Amniotic epithelial cell (primary cell): ENCODE data around the gene SGCD.

Experiments used
- DNase-seq: peaks from one replicate; pipeline ENCODE4 v3.0.0-alpha.2; 2010; ENCODE audit warnings: low read depth

Gene SGCD

DNA sequence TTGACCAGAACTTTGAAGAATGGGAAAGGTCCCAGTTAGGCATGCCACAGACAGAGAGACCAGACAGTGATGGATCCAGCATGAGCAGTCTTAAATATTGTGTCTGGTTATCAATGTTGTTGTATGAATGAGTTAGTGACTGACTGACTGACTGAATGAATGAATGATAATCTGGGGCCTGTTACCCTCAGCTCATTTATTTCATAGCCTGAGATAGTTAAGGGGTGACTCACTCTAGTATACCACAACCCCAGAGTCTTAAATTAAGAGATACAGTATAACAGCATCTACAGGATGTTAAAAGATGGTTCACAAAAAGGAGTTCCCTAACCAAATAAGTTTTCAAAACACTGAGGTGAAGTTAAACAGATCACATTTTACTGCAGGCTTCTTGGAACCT is 133.5 kb downstream of the SGCD start:
- no peak for DNase-seq

DNA sequence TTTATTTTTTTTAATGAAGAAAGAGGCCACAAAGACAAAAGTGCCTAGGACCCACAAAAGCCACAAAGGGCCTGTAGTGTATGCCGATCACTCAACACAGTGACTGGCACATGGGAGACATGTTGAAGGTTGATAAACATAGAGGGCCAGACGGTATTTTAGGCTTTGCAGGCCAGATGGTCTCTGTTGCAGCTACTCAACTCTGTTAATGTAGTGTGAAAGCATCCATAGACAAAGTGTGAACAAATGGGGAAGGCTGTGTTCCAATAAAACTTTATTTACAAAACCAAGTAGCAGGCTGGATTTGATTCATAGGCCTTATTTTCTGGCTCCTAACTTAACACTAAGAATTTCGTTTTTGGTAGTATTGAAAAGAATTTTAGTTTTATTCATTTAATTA is 139.9 kb downstream of the SGCD start:
- DNase-seq, result no peak

DNA sequence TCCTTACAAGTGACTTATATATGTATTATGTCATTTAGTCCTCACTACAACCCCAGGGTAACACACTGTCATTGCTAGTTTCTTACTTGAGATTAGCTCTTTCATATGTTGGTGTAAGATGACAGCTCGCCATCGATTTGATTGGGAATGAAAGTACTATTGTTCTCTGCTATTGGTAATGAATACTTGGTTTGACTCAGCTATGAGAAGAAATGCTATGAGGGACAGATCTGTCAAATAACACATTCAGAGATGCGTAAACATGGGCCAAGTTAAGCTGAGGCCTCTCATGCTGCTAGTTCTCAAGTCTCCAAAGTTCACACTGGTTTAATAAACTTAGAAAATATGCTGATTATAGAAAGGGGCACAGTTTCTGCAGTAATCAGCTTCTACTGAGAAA is 142.7 kb downstream of the SGCD start:
- no peak for DNase-seq

DNA sequence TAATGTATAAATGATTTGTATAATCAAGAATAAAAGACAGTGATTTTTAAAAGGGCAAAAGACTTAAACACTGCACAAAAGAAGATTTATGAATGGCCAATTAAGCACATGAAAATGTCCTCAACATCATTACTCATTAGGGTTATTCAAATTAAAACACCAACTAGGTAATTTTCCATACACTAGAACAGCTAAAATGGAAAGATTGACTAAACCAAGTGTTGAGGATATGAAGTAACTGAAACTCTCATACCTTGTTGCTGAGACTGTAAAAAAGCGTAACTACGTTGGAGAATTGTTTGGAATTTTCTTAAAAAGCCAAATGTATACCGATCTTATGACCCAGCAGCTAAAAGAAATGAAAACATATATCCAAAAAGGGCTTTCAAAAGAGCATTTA is 144.9 kb downstream of the SGCD start:
- DNase-seq, result no peak

DNA sequence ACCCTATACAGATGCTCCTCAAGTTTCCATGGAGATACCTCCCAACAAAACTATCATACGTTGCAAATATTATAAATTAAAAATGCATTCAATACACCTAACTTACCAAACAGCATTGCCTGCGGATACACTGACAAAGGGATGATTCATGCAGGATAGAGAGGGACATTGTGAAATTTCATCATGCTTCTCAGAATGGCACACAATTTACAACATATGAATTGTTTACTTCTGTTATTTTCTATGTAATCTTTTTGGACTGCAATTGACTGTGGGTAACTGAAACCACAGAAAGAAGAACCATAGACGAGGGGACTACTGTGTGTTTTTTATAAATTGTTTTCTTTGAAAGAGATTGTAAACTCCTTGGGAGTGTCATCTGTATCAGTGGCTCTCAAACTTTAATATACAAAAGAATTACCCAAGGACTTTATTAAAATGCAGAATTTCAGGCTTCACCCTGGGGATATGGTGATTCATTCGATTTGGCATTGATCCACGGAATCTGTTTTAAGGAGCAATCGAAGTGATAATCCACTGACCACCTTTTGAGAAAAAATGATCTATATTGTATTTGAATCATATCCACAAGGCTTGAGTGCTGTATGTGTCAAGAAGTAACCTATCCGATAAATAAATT is 146.4 kb downstream of the SGCD start:
- DNase-seq, result no peak

DNA sequence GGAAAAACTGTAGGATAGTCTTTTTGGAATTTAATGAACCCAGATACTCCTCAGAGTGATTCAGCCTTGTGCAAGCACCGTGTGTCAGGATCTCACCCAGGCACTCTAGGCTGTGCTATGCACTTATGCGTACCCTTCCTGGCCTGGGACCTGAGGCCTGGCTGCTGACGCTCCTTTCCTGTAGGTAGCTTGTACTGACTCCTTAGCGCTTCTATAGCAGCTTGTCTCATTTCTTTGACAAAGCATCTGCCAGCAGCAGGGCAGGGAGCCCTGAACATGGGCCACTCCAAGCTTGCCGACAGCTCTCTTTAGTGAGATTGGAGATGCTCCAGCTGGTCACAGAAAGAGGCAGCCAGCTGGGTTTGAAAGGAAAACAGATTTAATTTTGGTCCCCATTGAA is 147.3 kb downstream of the SGCD start:
- no peak for DNase-seq

DNA sequence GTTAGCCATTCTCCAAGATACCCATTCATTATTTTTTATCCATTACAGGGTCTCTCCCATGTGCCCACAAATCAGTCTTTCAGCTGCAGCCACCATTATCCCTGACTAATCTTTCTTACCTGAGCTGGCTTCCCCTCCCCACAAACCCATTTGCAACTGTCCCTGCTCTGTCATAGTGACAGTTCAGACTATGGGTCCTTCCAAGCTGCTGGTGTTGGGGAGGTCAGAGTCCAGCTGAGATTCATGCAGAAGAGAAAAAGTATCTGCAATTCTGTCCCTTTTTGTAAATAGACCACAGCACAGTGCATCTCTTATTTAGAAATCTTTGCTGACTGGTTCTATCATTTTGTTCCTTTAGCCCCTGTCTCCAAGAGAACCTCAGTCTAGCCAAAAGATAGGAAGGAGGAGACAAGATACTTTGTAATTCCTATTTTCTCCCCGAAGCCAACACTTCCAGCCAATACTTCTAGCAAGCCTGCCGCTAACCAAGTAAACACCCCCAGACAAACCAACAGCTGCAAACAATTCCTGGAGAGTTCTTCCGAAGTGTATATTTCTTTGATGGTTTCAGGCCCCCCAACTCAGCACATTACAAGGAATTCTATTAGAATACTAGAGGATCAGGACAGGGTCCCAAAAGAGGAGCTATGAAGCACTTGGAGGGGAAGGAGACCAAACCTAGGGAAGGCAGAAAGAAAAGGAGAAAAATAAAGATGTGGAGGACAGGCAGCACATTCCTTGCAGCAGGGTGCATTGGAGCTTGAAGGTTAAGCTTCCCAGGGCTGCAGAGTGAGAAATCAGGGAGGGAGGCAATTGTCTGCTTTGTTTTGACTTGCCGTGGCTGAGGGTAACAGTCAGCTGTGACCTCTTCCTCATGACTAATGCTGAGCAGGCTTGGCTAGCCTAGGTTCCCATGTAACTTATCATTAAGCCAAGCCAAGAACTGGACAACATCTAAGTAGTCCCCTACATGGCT is 148.5 kb downstream of the SGCD start:
- DNase-seq, result no peak

DNA sequence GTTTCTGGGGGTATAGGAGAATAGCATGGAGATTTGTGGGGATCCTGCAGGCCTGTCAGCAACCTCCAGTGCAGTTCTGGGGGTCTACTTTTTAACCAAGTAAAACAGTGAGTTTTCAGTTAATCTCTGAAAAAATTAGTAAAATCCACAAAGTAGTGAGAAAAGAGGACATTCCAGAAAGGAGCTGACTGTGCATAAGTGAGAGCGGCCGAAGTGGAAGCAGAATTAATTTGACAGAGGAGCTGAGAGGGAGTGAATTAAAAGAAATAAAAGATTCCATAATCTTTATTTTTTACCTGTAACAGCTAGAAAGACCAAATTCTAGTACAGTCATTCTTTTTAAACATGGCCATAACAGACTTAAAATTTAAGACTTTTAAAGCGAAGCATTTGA is 149.2 kb downstream of the SGCD start:
- no peak for DNase-seq

DNA sequence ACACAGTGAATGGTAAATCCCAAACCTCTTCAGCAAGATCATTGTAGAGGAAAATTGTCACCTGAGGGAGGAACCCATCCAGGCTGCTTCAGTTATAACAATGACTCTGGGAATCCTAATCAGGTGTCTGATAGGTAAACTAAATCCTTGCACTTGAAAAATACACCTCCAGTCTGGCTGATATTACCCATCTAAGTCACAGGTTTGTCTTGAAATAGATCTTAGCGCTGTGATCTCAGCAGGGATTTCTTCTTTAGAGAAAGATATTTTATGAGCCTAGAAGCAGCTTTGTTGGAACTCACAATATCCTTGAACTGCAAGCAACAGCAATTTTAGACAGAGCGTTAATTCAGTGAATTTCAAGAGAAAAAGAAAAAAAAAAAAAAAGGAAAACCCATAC is 149.7 kb downstream of the SGCD start:
- no peak for DNase-seq

DNA sequence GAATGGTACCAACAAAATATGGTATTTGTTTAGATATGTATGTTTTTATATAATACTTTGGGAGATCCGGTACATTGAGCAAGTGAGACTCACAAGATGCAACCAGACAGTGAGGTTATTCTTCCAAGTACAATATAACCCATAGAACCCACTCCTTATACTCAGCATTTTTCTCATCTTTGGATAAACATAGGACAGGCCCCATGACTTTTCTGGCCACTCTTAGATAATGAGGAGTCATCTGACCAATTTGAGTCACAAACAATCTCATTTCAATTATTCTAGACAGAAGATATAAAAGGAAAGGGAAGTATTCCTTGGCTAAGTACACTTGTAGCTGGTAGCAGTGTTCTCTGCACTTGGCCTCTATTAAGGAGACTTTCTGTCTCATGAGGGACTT is 150.2 kb downstream of the SGCD start:
- DNase-seq, result no peak

DNA sequence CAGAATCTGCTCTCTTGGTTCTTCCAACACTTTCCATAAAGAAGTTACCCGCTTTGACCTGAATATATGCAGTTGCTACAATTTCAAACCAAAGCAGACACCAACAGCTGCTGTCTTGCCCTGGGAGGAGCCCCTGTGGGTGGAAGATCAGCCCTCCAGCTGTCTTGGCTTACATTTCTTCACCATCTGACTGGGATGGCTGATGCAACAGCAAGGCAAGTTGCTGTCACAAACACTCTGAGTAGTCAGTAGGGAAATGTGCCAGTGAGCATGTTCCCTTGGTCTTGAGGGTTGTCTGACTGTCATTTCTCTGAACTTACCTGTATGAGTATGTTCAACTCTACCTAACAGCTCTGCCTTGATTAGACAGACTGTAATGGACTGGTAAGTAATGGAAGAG is 152.9 kb downstream of the SGCD start:
- DNase-seq, result no peak

DNA sequence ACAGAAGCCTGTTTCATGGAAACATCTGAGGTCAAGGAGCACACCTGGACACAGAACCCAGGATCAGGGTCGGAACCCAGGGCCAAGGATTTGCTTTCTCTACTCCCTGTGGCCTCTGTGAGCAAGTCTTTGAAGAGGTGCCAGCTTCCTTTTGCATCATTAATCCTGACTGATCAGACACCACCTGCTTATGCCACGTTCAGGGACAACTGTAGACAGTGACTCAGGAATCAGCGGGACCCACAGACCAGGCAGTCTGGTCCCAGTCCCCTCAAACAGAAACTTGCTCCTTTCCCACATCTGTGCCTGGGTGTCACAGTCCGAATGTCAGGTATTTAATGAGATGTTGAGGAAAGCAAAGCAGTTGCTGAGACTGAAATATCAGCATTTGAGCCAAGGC is 154.8 kb downstream of the SGCD start:
- no peak for DNase-seq

DNA sequence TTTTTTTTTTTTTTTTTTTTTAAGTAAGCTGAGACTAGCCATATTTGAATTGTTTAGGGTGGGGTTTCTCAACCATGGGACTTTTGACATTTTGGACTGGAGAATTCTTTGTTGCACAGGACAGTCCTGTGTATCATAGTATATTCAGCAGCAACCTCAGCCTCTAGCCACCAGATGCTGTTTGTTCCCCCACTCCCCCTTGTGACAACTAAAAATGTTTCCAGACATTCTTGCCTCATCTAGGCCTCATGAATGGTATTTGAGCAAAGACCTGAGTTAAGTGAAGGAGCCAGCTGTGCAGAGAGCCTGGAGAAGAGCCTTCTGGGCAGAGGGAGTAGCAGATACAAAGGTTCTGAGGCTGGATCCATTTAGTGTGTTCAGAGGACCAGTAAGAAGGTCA is 155.9 kb downstream of the SGCD start:
- no peak for DNase-seq

DNA sequence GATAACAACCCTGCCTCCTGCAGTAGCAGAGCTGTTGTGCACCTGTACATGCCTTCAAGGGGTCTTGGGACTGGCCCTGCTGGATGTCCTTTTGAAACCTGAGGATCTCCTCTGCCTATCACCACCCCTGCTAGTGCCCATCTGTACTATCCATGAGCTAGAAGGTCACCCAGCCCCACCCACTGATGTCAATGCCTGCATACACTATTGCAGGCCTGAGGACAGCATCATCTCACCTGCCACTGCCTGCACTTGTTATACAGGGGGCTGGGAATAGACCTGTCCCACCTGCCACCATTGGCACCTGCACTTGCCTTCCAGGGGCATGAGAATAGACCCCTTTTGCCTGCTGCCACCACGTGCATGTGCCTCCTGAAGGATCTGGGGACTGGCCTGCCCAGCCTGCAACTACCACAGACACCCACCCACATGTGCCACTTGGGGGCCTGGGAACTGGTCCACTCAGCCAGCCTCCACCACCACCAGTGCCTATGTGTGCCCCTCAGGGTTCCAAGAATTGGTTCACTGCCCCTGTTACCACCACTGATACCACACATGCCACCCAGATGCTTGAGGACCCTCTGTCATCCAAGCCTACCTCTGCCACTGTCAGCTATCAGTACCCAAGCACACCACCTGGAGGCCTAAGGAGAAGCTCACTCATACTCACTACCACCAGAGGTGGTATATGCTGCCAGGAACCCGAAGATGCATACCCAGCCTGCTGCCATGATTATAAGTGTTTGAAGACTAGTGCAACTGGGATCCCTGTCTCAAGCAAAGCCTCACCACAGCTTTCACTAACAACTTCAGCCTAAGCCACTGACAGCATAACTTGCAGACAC is 159.7 kb downstream of the SGCD start:
- no peak for DNase-seq

DNA sequence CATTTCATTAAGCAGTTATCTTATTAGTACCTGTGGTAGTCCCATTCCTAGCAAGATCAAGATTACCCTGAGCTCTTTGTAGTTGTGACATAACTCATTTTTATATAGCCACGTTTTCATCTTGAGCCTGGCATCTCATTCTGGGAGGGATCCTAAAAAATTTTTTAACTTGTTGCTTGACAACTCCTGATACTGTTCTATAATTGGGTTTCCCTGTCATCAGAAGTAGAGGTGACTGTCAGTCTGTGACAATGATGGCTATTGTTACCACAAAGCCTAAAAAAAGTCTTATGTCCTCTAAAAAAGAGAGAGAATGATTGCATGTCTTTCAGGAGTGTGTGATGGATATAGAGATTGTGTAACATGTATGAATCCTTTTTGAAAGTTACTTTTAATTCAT is 164.8 kb downstream of the SGCD start:
- DNase-seq, result no peak

DNA sequence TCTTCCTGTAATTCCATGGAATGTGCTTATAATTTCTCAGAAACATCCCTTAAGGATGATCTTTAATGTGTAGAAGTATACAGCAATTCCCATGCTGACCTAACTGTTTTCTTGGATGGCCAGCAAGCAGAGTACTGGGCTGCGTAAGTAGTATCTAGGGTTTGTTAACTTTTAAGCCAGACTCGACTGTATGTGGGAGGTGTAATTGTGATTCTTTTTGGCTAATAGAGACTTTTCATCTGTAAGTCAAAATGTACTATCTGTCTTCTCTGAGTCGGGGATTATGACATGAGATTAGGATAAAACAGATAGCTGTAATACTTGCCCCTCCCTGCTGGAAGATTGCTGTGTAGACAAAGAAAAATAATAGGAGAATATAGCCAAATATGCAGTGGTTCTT is 169.3 kb downstream of the SGCD start:
- DNase-seq, result no peak

DNA sequence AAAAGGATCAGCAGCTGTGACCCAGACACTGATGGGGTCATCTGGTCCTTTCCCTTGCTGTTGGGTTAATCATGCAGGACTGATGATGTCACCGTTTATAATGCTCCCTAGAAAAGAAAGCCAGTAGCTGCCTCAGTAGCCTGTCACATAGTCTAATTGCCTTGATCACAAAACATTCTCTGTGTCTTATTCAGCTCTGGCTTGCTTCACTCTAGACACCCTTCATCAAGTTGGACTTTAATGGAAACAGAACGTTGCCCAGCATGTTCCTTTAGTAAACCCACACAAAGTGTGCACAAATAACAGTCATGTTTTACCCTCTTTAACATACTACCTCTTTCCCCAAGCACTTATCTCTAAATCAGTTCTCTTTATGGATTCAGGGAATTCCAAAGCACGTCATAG is 170.8 kb downstream of the SGCD start:
- DNase-seq, result no peak

DNA sequence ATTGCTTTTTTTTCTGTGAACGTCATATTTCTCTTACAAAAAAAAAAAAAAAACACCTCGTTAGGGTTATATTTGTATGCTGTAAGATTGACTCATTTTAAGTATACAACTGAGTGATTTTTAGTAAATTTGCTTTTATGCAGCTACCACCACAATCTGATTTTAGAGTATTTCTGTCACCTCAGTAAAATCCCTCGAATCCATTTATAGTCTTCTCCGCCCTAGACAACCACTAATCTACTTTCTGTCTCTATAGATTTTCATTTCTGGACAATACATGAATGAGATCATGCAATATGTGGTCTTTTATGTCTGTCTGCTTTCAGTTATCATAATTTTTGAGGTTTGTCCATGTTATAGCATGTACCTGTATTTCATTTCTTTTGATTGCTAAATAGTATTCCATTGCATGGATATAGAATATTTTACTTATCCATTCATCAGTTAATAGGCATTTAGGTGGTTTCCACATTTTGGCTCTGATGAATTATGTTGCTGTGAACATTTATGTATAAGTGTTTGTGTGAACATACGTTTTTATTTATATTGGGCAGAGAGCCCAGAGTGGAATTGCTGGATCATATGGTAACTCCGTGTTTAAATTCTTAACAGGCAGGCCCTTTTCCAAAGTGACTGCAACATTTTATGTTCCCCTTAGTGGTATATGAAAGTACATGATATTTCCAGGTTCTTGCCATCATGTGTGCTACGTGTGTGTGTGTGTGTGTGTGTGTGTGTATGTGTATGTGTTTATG is 171.4 kb downstream of the SGCD start:
- no peak for DNase-seq

DNA sequence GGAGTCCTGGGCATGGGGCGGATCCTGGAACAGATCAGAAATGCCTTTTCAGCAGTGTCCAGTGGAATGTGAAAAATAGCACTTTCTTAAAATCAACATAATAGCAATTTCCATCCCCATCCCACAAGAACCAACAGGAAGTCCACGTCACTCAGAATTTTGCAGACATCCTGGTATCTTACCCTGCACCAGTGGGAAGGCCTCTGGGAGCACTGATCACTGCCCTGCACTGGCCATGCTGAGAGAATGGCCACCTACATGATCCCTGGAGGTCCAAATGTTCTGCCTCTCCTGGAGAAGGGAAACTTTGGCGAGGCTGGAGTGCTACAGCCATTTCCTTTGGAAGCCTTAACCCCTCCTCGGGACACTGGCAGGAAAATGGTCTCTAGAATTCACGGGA is 173.8 kb downstream of the SGCD start:
- no peak for DNase-seq

DNA sequence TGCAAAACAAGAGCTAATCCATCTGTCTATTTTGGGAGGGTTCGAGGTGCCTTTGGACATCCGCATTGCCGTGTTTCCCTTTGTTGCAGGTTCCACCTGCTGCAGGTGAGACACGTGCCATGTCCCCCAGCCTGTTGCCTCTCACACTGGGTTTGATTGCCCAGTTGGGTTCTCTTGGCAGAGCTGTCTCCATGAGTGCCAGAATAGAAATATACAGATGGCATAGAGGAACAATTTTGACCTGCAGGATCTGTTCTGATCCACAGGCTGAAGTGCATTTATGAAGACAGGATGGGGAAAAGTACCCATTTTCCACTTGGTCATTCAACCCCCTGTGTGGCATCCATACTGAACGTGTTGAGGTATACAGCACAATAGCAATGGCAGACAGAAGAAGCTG is 178.1 kb downstream of the SGCD start:
- DNase-seq, result no peak

DNA sequence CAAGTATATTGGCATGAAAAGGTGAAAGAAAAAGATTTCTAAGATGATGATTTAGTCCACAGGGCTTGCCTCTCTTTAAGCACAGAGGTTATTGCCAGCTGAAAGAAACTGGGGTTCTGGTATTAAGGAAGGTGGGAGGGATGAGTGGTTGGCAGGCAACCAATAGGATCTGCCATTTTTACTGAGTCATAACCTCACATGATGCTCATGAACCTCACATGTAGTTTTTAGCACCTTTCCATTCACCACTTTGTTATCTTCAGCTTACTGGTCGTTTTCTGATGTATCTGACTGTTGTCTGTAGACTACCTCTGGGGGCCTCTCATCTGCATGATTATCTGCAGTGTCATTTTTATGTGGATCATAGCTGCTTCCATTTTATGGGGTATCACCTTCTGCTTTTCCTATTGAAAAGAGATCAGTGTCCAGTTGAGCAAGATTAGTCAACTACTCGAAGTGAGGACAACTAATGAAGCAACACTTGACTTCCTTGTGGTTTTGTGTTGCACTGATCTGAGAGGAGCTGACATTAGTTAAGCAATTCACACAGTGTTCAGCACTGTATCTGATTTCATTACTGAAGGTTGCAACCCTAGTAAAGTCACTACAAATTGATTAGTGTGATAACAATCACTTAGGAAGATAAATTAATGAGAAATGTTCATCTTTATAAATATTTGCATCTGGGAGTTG is 186.3 kb downstream of the SGCD start:
- DNase-seq, result no peak
